HepG2 (cell line): ENCODE results near the gene RRAS2. TPM values are rescaled to one million over a fixed set of nuclear protein-coding genes. Genes with fewer than 3 reads are reported as not detected.

Experiments used
- CBFB ChIP-seq: sonication (generic); formaldehyde crosslinking; IDR thresholded peaks from 2 replicates; pipeline ENCODE4 v1.4.0; 2020; ENCODE audit warnings: missing genetic modification reagents
- FOXO4 ChIP-seq: sonication (generic); formaldehyde crosslinking; conservative IDR thresholded peaks from 2 replicates; pipeline ENCODE4 v1.8.1; 2023; ENCODE audit warnings: missing genetic modification reagents
- HNF4G ChIP-seq, 2 experiments: sonication (generic) in 1 of 2; formaldehyde crosslinking in 1 of 2; IDR thresholded peaks; 2 replicates each; pipeline versions ENCODE4 v1.4.0 to v1.6.1; 2011 to 2020; ENCODE audit warnings: borderline replicate concordance in 2 of 2, low read depth in 2 of 2, mild to moderate bottlenecking in 2 of 2, low read length in 1 of 2, missing genetic modification reagents in 1 of 2, moderate library complexity in 1 of 2
- HOXA3 ChIP-seq: sonication (generic); formaldehyde crosslinking; IDR thresholded peaks from 2 replicates; pipeline ENCODE4 v1.5.0; 2020; ENCODE audit warnings: missing genetic modification reagents
- MXD4 ChIP-seq: IDR thresholded peaks from 2 replicates; pipeline ENCODE4 v1.6.1; 2016; ENCODE audit warnings: mild to moderate bottlenecking, missing biosample characterization, missing genetic modification reagents
- NRL ChIP-seq: sonication (generic); formaldehyde crosslinking; IDR thresholded peaks from 2 replicates; pipeline ENCODE4 v1.5.0; 2020; ENCODE audit warnings: missing genetic modification reagents, mild to moderate bottlenecking, moderate library complexity, borderline replicate concordance
- SP1 ChIP-seq, 2 experiments: fragments of 450-650 bp in 1 of 2; sonication (generic) in 1 of 2; formaldehyde crosslinking in 1 of 2; IDR thresholded peaks; 2 replicates each; pipeline versions ENCODE4 v1.4.0 to v1.6.1; 2016 to 2020; ENCODE audit warnings: missing genetic modification reagents in 1 of 2
- UBTF ChIP-seq: sonication (generic); formaldehyde crosslinking; IDR thresholded peaks from 2 replicates; pipeline ENCODE4 v1.4.0; 2020; ENCODE audit warnings: mild to moderate bottlenecking, missing genetic modification reagents
- USF2 ChIP-seq, 2 experiments: sonication (generic) in 1 of 2; formaldehyde crosslinking in 1 of 2; IDR thresholded peaks; 2 replicates each; pipeline versions ENCODE4 v1.5.1 to v1.6.1; 2011 to 2020; ENCODE audit warnings: borderline replicate concordance in 1 of 2, low read depth in 1 of 2, low read length in 1 of 2, mild to moderate bottlenecking in 1 of 2, missing genetic modification reagents in 1 of 2, moderate library complexity in 1 of 2
- ZFAT ChIP-seq: sonication (generic); formaldehyde crosslinking; conservative IDR thresholded peaks from 2 replicates; pipeline ENCODE4 v1.8.1; 2023; ENCODE audit warnings: missing genetic modification reagents, inconsistent platforms
- ZFY ChIP-seq: sonication (generic); formaldehyde crosslinking; IDR thresholded peaks from 2 replicates; pipeline ENCODE4 v1.4.0; 2020; ENCODE audit warnings: missing genetic modification reagents
- ZNF558 ChIP-seq: sonication (generic); formaldehyde crosslinking; IDR thresholded peaks from 2 replicates; pipeline ENCODE4 v1.9.0; 2022; ENCODE audit warnings: mild to moderate bottlenecking, missing genetic modification reagents, borderline replicate concordance
- ZNF564 ChIP-seq: sonication (generic); formaldehyde crosslinking; IDR thresholded peaks from 2 replicates; pipeline ENCODE4 v1.8.1; 2023; ENCODE audit warnings: mild to moderate bottlenecking, missing genetic modification reagents
- ZNF619 ChIP-seq: sonication (generic); formaldehyde crosslinking; IDR thresholded peaks from 2 replicates; pipeline ENCODE4 v1.4.0; 2020; ENCODE audit warnings: mild to moderate bottlenecking, missing genetic modification reagents
- ZNF773 ChIP-seq: sonication (generic); formaldehyde crosslinking; IDR thresholded peaks from 2 replicates; pipeline ENCODE4 v1.4.0; 2020; ENCODE audit warnings: missing genetic modification reagents, borderline replicate concordance
- polyA plus RNA-seq, 8 experiments: library from polyadenylated mRNA; depleted of rRNA in 3 of 8; stranded (reverse) in 7 of 8; unstranded in 1 of 8; fragments of >200 nt; fragmentation: Illumina TruSeq in 4 of 8; extraction: Trizol in 4 of 8; gene quantifications; 2 replicates each; pipeline versions ENCODE4 v1.2.1 to v1.2.3, GENCODE V29; 2011 to 2016; ENCODE audit warnings: low read depth in 4 of 8, missing spikeins in 1 of 8, mixed read lengths in 1 of 8; ENCODE audit not compliant: insufficient read depth in 1 of 8
- total RNA-seq, 5 experiments: library from RNA; depleted of rRNA; stranded (reverse); fragments of >200 nt; fragmentation: Illumina TruSeq; extraction: Trizol; gene quantifications; 2 replicates each; pipeline ENCODE4 v1.2.3, GENCODE V29; 2016; ENCODE audit warnings: low read depth in 1 of 5
- TF ChIP-seq, protein P1 (sequence below): sonication (generic); formaldehyde crosslinking; IDR thresholded peaks from 2 replicates; pipeline ENCODE4 v1.5.1; 2020; ENCODE audit warnings: missing genetic modification reagents, mild to moderate bottlenecking, borderline replicate concordance

The RRAS2 gene
- total and polyA plus RNA-seq, 2 of the 13 experiments (the other 11 are each of a cell fraction or from before 2014, with no cell fraction given): 19.0 to 44.1 TPM

DNA sequence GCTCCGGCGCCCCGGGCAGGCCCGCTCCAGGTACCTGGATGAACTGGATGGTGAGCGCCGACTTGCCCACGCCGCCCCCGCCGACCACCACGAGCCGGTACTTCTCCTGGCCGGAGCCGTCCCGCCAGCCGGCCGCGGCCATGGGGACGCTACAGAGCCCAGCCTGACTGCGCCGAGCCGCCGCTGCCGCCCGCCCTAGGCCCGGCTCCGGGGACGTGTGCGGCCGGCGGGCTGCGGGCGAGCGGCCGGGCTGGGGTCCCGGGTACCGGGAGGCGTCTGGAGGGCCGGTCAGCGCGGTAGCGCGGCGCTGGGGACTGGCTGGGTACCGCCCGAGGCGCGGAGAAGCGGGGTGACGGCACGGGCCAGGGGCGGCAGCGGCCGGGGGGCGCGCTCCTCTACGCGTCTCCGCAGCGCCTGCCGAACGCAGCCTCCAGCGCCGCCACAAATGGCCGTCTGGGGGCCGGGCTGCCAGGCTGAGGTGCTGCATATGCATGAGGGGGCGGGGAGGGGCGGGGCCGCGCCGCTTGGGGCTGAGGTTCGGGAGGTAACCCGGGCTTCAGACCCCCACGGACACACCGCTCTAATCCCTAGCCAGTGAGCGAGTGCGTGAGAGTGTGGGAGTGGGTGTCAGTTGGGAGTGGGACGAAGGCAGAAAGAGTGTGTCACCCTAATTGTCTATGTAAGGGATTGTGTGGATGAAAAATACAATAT is at the start of gene RRAS2 (continued):
- TF ChIP-seq, protein P1, sequence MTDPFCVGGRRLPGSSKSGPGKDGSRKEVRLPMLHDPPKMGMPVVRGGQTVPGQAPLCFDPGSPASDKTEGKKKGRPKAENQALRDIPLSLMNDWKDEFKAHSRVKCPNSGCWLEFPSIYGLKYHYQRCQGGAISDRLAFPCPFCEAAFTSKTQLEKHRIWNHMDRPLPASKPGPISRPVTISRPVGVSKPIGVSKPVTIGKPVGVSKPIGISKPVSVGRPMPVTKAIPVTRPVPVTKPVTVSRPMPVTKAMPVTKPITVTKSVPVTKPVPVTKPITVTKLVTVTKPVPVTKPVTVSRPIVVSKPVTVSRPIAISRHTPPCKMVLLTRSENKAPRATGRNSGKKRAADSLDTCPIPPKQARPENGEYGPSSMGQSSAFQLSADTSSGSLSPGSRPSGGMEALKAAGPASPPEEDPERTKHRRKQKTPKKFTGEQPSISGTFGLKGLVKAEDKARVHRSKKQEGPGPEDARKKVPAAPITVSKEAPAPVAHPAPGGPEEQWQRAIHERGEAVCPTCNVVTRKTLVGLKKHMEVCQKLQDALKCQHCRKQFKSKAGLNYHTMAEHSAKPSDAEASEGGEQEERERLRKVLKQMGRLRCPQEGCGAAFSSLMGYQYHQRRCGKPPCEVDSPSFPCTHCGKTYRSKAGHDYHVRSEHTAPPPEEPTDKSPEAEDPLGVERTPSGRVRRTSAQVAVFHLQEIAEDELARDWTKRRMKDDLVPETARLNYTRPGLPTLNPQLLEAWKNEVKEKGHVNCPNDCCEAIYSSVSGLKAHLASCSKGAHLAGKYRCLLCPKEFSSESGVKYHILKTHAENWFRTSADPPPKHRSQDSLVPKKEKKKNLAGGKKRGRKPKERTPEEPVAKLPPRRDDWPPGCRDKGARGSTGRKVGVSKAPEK: no peak
- TF ChIP-seq SP1 (IDR thresholded peaks at IDR 0.05): no peak
- TF ChIP-seq SP1 (CRISPR knock-in tag; IDR thresholded peaks at IDR 0.05): peak; percentile 77; the same call in 1 of the 2 replicates
- no peak for TF ChIP-seq FOXO4 (CRISPR knock-in tag)
- 0 out of 2 replicates have a peak, but pooled peaks have one; percentile 37 for TF ChIP-seq ZNF564
- TF ChIP-seq ZNF773 (CRISPR knock-in tag): no peak
- TF ChIP-seq HOXA3 (CRISPR knock-in tag): peak; percentile 62
- no peak for TF ChIP-seq USF2 (IDR thresholded peaks at IDR 0.05; ENCODE audit: low read depth, low read length)
- TF ChIP-seq USF2 (CRISPR knock-in tag; IDR thresholded peaks at IDR 0.05; ENCODE audit: borderline replicate concordance): no peak
- peak; percentile 14; the same call in 1 of the 2 replicates for TF ChIP-seq ZNF558
- TF ChIP-seq UBTF (CRISPR knock-in tag): peak; percentile 65; the same call in 1 of the 2 replicates
- no peak for TF ChIP-seq HNF4G (IDR thresholded peaks at IDR 0.05; ENCODE audit: borderline replicate concordance, low read depth, low read length)
- 0 out of 2 replicates have a peak, but pooled peaks have one; percentile 19 for TF ChIP-seq HNF4G (CRISPR knock-in tag; IDR thresholded peaks at IDR 0.05; ENCODE audit: borderline replicate concordance, low read depth)
- no peak for TF ChIP-seq ZFAT
- 0 out of 2 replicates have a peak, but pooled peaks have one; percentile 26 for TF ChIP-seq CBFB (CRISPR knock-in tag)
- TF ChIP-seq ZNF619: peak; percentile 49; the same call in 1 of the 2 replicates
- peak; percentile 35; the same call in 1 of the 2 replicates for TF ChIP-seq NRL
- peak; percentile 43; the same call in 1 of the 2 replicates for TF ChIP-seq MXD4
- peak; percentile 82 for TF ChIP-seq ZFY (CRISPR knock-in tag)
